ENCODE measurements around the gene CST7. TPM values are rescaled to one million over a fixed set of nuclear protein-coding genes. Genes with fewer than 3 reads are reported as not detected.

CST7 gene
- total and polyA plus RNA-seq, 2 of the 13 experiments (the other 11 are each of a cell fraction or from before 2014, with no cell fraction given): not detected

- TF ChIP-seq POGZ (CRISPR knock-in tag; IDR thresholded peaks at IDR 0.05) (peak; percentile 98), ZNF704 (CRISPR knock-in tag; IDR thresholded peaks at IDR 0.05; ENCODE audit: borderline replicate concordance) (peak; percentile 99), ZNF12 (CRISPR knock-in tag; IDR thresholded peaks at IDR 0.05) (no peak; the same call in 1 of the 2 replicates), MAF1 (CRISPR knock-in tag; IDR thresholded peaks at IDR 0.05; ENCODE audit: borderline replicate concordance) (peak; percentile 94), FOXC1 (CRISPR knock-in tag; IDR thresholded peaks at IDR 0.05; ENCODE audit: borderline replicate concordance) (peak; percentile 98), BCL3 (CRISPR knock-in tag; IDR thresholded peaks at IDR 0.05) (peak; percentile 98), ZFP82 (CRISPR knock-in tag; IDR thresholded peaks at IDR 0.05; ENCODE audit: borderline replicate concordance) (no peak), CBX1 (IDR thresholded peaks at IDR 0.05; ENCODE audit: low read depth) (peak; percentile 89), ZNF432 (CRISPR knock-in tag; IDR thresholded peaks at IDR 0.05; ENCODE audit: borderline replicate concordance) (no peak), TRIM24 (CRISPR knock-in tag; IDR thresholded peaks at IDR 0.05) (no peak), ZNF10 (CRISPR knock-in tag; IDR thresholded peaks at IDR 0.05; ENCODE audit: borderline replicate concordance, low read depth) (no peak), ZSCAN21 (CRISPR knock-in tag; IDR thresholded peaks at IDR 0.05; ENCODE audit: borderline replicate concordance) (peak; percentile 99), ZNF264 (CRISPR knock-in tag; IDR thresholded peaks at IDR 0.05) (peak; percentile 92), PAWR (CRISPR knock-in tag; IDR thresholded peaks at IDR 0.05; ENCODE audit: borderline replicate concordance) (0 out of 2 replicates have a peak, but pooled peaks have one; percentile 18), ATF3 (CRISPR knock-in tag; IDR thresholded peaks at IDR 0.05) (peak; percentile 66; the same call in 1 of the 2 replicates), ZNF260 (CRISPR knock-in tag; IDR thresholded peaks at IDR 0.05; ENCODE audit: borderline replicate concordance, low read depth) (no peak), GABPB1 (CRISPR knock-in tag; IDR thresholded peaks at IDR 0.05) (peak; percentile 100), ZNF230 (CRISPR knock-in tag; IDR thresholded peaks at IDR 0.05) (peak; percentile 52), ZNF333 (CRISPR knock-in tag; IDR thresholded peaks at IDR 0.05; ENCODE audit: borderline replicate concordance) (0 out of 2 replicates have a peak, but pooled peaks have one; percentile 65), KAT7 (CRISPR knock-in tag; IDR thresholded peaks at IDR 0.05; ENCODE audit: borderline replicate concordance) (peak; percentile 99)
- TF ChIP-seq, protein P1, sequence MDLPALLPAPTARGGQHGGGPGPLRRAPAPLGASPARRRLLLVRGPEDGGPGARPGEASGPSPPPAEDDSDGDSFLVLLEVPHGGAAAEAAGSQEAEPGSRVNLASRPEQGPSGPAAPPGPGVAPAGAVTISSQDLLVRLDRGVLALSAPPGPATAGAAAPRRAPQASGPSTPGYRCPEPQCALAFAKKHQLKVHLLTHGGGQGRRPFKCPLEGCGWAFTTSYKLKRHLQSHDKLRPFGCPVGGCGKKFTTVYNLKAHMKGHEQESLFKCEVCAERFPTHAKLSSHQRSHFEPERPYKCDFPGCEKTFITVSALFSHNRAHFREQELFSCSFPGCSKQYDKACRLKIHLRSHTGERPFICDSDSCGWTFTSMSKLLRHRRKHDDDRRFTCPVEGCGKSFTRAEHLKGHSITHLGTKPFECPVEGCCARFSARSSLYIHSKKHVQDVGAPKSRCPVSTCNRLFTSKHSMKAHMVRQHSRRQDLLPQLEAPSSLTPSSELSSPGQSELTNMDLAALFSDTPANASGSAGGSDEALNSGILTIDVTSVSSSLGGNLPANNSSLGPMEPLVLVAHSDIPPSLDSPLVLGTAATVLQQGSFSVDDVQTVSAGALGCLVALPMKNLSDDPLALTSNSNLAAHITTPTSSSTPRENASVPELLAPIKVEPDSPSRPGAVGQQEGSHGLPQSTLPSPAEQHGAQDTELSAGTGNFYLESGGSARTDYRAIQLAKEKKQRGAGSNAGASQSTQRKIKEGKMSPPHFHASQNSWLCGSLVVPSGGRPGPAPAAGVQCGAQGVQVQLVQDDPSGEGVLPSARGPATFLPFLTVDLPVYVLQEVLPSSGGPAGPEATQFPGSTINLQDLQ (CRISPR knock-in tag; IDR thresholded peaks at IDR 0.05): peak; percentile 79
- TF ChIP-seq, protein P2, sequence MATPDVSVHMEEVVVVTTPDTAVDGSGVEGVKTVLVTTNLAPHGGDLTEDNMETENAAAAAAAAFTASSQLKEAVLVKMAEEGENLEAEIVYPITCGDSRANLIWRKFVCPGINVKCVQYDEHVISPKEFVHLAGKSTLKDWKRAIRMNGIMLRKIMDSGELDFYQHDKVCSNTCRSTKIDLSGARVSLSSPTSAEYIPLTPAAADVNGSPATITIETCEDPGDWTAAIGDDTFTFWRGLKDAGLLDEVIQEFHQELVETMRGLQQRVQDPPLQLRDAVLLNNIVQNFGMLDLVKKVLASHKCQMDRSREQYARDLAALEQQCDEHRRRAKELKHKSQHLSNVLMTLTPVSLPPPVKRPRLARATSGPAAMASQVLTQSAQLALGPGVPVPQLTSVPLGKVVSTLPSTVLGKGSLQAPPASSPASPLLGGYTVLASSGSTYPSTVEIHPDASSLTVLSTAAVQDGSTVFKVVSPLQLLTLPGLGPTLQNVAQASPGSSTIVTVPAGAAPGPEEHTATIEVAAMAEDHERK (CRISPR knock-in tag; IDR thresholded peaks at IDR 0.05; ENCODE audit: low read depth): peak; percentile 67; the same call in 1 of the 2 replicates
These were observed 43.6 kb downstream of the CST7 start, which contains the start of gene APMAP (continued) for GRCh38 chr20:24992487-24993205.

Measured in HepG2 (cell line).